ELF-1 (cell line): Measurements from ENCODE around the gene BLACAT1.
A peak's percentile ranks its signal among the peaks of the same experiment; 100 is the strongest.
"Not testable (repeated sequence)": the region's sequence is repeated elsewhere in the genome, so short reads cannot be mapped to it uniquely, and the experiment has no call there.

Source experiments
- DNase-seq: peaks from one replicate; pipeline ENCODE4 v3.0.0-alpha.2; 2016; ENCODE audit warnings: low read depth, low spot score

BLACAT1 gene

GRCh38 chr1:205441716-205442050 is 14.2 kb downstream of the BLACAT1 start:
- no peak for DNase-seq

DNA sequence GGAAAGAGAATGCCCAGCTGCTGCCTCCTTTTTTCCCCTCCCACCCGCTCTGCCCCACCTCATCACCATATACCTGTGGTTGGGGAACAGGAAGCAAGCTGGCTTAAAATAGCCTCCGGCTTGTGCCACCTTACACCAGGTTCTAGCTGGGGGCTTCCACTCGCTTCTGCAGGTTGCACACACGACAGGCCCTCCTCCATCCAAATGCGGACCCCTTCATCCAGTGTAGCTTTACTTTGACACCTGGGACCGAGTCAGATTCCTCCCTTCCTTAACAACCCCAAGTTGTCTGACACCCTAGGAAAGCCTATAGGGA is 14.6 kb downstream of the BLACAT1 start:
- no peak for DNase-seq

DNA sequence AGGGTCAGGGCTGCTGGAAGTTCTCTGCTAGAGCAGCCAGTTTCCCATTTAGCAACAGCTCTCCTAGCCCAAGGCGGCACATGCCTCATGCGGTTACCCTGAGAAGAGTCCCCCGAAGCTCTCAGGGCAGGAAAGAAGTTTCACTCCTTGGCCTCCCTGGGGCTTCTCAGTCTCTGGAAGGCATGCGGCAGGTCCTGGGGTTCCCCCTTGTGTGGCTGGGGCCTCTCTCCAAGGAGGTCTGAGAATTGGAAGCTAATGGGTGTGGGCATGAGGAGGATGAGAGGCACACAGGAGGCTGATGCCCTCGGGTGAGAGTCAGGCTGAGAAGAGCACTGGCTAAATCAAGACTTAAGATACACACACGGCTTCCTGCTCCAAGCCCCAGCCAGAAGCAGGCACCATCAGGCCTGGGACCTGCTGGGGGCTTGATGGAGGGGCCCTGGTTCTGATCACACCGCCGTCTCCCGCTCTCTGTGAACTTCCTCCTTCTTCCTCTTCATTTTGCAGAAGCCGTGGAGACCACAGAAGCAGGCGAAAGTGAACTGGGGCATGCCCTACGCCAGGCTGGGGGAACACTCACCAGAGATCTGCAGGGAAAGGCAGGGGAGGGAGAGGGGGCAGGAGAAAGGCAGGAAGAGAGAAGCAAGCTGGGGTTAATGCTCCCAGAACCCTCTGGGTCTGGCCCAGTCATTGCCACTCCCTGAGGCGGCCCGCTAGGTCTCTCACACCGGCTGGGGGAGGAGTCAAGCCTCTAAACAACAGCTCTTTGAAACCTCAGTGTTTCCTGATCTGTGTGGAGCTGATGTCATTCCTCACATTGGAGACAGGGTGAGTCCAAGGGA is 15.1 kb downstream of the BLACAT1 start:
- peak; percentile 85 for DNase-seq

DNA sequence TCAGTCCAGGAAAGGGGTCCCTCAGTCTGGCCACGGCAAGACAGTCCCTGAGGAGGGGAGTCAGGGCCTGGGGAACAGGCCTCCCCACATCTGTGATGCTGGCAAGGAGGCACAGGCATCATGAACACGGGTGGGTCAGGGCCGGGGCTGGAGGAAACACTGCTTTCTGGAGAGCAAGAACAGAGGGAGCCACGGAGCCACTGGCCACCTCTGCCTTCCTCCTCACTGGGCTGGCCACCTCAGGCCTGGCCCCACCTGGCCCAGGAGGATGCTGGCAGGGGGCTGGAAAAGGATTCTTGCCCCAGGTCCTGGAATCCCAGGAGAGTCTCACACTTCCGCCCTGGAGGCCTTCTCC is 15.7 kb downstream of the BLACAT1 start:
- DNase-seq = no peak

DNA sequence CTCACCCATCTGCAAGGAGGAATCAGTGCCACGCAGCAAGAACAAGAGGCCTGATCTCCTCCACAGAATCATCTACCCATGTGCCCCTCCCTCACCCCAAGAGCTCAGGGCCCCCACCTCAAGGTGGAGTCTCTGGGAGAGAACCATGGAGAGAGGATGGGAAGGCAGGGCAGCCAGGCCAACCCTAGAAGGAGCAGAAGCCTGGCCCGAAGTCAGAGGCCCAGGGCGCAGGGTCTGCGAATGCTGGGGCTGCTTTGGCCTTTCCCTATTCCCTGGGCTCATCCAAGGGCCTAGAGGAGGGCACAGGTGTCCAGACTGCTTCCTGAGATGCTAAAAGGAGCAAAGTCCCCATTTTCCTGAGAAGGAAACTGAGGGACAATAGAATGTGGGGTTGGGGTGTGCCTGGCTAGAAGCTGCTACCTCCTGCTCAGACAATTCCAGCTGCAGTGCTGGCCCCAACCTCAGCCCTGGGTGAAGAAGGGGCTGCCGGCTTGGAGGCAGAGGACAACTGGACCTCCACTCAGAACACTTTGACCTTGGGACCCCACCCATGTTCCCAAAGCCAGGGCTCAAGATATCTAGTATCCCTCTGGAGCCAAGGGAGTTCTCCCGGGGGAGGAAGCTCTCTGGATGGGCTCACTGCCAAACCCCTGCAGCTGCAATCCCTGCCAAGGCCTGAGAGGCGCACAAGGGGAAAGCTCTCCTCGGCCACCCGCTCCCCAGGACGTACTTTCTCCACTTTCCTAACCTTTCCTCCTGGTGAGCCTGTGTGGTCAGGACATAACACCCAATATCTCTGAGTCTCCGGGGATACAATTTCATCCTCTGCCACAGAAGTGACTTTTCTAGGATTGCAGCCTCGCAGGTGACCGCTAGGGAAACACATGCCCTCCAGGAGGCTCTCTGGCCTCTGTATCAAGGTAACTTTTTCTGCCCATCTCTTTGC is 17.4 kb downstream of the BLACAT1 start:
- DNase-seq = peak; percentile 61

DNA sequence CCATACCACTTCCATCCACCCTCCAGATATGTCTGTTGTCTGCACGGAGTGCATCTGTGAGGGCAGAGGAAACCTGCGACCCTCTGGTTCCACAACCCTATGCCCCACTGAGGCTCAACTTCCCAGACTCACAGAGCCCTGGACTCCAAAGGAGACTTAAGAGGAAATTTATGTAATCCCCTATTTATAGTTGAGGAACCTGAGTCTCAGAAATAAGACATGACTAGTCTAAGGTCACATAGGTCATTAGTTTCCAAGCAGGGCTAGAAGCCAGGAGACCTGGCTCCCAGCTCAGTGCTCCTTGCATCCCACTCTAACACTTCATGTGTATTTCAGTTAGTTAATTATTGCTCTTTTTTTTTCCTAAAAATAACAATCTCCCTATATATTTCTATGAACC is 18.3 kb downstream of the BLACAT1 start:
- DNase-seq = no peak

GRCh38 chr1:205436776-205437410 is 19.0 kb downstream of the BLACAT1 start:
- no peak for DNase-seq

GRCh38 chr1:205435578-205436573 is 20.0 kb downstream of the BLACAT1 start:
- no peak for DNase-seq

DNA sequence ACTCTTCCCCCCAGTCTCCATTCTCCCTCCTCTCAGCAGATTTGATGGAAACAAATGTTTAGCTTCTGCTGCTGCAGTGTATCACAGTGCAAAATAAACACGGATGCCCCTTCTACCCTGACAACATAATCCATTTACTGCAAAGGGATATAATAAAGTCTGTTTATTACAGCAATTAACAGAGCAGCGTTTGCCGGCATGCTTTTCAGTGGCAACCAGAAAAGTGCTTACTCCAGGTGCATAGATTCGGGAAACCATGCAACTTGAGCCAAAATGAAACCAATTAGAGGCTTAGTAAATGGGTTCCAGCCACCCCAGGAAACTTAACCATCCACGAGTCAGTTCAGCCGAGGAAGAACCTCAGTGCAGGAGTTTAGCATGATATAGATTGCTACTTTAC is 21.1 kb downstream of the BLACAT1 start:
- no peak for DNase-seq

DNA sequence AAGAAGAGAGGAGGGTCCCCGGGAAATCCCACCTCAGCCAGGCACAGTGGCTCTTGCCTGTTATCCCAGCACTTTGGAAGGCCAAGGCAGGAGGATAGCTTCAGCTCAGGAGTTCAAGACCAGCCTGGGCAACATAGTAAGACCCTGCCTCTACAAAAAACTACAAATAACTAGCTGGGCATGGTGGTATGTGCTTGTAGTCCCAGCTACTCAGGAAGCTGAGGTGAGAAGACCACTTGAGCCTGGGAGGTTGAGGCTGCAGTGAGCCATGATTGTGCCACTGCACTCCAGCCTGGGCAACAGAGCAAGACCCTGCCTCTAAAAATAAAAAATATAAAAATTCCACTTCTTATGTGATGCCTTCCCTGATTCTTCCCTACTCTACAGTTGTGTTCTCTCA is 23.2 kb downstream of the BLACAT1 start:
- not testable (repeated sequence) for DNase-seq

DNA sequence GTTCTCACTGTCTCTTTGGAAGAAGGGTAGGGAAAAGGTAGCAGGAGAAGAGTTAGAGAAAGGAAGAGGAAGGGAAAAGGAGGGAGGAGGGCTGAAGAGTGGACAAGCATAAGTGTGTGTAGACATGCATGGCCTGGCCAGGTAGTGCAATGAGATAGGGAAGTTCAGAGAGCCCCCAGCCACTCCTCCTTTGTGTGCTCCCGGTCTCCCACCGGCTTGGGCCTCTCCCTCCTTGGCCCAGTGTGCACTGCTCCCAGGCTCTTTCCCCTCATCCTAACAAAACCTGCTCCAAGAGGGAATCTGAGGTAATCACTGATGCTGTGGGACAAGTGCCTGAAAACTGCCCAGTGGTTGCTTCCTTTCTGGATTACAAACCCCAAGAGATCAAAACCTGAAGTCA is 23.7 kb downstream of the BLACAT1 start:
- DNase-seq = no peak

- peak; percentile 77 for DNase-seq
These were observed 25.0 kb downstream of the BLACAT1 start for GRCh38 chr1:205430696-205431305.

DNA sequence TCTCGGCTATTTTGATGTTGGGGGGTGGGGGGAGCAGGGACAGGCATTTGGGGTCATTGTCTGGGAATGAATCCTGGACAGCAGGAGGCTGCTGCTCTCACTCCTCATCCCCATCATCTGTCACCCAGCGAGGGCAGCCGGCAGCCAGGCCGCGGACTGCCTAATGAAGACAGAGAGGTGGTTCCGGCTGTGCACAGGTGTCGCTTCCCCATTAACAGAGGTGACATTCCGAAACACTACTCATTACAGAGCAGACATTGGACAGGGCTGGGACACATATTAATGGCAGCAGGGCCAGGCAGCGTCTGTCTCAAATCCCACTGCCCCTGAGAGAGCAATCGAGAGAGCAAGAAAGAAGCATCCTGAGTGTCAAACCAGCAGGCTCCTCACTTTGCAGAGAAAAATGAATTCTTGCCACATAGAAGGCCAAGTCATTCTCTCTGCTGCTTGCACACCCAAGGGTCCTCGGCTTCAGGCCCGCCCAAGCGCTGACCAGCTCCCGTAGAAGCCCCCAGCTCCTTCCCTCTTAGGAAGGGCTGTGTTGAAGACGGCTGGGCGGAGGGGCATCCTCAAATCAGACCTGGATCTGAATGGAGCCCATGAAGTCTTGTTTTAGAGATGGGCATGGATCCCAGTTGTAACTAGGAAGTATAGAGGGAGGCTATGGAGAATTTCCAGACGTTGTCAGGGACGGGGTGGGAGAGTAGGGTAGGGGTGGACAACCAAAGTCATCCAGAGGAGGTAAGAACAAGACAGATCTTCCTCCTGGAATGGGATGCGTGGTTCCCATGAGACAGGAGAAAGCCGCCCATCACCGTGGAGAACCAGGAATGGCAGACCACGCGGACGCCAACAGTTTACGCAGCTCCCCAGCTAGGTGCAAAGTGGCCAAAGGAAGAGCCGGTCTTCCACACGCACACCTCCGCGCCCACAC is 25.8 kb downstream of the BLACAT1 start:
- no peak for DNase-seq

DNA sequence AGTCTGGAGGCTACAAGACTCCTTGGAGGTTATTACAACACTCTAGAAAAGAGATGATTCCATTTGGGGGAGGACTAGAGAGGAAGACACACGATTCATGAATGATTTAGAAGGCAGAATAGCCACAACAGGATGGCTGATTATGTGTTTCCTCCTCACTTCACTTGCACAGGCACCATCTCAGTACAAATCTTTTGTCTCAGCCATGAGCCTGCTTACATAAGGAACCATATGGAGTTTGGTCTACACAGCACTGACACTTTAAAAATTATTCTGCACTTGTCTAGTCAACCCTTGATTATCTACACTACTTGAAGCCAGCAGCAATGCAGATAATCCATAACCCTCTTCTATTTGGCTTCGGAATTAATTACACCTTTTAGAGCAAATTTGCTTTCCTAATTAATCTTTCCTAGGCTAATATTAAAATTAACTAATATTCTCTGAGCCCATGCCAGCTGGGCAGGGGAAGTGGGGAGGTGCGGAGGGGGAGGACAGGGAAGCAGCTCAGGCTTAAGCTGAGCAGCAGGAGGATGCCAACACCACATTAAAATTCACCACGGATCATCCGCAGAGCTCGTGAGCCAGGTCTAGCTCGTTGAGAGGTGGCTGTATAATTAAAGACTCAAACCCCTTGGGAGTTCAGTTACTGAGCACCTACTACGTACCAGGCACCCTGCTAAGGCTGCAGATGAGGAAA is 30.8 kb downstream of the BLACAT1 start:
- DNase-seq = no peak

GRCh38 chr1:205423814-205424399 is 31.9 kb downstream of the BLACAT1 start:
- no peak for DNase-seq

GRCh38 chr1:205422993-205423642 is 32.7 kb downstream of the BLACAT1 start:
- no peak for DNase-seq

DNA sequence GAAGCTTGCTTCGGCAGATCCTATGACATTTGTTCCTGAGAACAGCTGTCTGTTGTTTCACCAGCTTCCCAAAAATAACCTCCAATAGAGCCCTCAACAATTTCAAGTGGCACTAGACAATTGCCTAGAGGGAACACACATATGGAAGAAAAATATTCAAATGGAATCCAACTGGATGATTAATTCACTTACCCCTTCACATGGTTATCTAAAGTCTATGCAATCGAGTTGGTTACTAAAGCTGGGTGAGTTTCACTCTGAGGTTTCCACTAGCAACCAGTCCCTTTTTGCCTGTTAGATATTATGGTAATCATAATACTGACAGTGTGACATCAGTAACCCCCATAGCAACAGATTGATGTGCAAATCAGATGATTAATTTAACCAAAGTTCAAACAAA is 34.0 kb downstream of the BLACAT1 start, which contains the start of gene LEMD1:
LEMD1 (minus strand) TSS at position 259 of the 400 bp plus-strand sequence. CDS start 1,520 bp downstream, outside the sequence.
- DNase-seq = no peak

- DNase-seq = no peak
These were observed 34.9 kb downstream of the BLACAT1 start for GRCh38 chr1:205420938-205421337.
